GM19463 (cell line): ENCODE results near the gene PCNX2.

Source experiments
- ATAC-seq: cut with Tn5 transposase; IDR thresholded peaks from one replicate; pipeline ENCODE4 v1.9.1; 2021; ENCODE audit warnings: mild to moderate bottlenecking, moderate library complexity; ENCODE audit not compliant: unreplicated experiment

The PCNX2 gene

DNA sequence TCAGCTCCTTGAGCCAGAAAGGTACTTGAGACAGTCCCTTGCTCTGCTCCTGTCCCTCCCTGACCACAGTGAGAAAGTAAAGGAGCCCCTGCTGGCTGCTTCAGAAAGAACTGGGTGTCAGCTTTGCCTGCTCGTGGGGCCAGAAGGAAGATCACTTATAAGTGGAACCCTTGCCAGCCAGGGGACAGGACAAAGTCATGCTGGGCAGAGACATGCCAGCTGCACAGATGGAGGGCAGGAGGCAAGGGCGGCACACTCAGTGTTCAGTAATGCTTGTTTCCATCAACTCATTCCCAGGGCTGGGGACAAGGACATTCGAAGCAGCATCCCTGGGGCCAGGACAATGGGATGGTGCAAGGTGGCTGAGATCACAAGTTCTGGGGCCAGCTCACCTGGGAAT lies 303.3 kb downstream of the PCNX2 start:
- no peak for ATAC-seq

- no peak for ATAC-seq
These were observed 304.3 kb downstream of the PCNX2 start for GRCh38 chr1:232991238-232991637.

DNA sequence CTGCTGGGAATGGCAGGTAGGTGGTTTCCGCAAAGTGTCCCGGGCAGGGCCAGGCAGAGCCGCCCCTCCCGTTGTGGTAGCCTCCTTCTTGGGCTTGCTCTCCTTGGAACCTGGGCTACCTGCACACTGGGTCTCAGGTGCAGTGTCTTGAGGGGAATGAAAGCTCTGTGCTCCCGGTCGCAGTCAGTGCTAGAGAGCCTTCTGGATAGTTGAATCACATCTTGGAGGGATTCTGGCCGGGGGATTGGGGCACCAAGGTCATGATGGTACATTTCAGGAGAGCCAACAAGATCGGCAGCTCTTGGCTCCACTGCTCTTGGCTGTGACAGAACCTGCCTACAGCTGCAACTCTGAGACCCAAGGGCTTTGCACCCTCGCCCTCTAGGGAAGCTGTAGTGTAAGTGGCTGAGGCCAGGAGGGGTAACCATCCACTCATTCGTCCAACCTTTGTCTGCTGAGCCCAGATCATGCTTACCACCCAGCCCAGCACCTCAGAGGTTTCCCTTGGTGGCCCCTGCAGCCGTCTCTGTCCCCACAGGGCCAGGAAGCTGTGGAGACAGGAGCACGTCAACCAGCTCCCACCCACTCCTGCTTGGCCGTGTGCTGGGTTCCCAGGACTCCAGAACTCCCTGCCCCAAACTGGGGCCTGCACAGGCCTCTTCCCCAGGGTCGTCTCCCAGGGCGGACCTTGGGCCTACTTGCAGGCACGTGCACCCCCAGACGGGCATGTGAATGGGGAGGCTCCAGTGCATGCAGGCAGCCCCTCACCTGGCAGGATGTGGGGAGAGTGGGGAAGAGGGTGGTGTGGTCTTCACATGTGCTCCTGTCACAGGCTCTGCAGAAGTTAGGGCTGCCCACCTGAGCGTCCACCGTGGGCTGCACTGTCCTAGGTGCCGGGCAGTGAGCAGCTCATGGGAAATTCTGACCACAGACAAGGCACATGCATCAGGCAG lies 305.1 kb downstream of the PCNX2 start:
- no peak for ATAC-seq

DNA sequence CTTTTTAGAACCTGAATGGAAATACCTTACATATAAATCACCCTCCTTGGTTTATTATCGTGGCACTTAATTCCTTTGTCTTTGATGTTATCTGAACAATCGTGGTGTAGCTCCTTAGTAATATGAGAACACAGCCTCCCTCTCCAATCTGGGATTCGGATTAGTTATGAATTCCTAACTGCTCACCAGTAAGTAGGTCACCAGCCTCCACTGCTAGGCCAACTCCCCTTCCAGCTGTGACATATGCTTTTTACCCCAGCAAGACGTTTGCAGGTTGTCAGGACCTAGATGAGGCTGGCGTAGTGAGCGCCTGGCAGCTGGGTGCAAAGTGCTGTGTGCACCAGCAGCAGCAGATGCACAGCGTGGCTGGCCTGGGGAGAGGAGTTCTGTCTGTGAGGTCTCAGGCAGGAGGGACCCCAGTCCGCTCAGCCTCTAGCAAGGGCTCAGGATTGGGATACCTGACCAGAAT lies 306.9 kb downstream of the PCNX2 start:
- no peak for ATAC-seq

GRCh38 chr1:232987774-232988140 lies 307.8 kb downstream of the PCNX2 start:
- no peak for ATAC-seq

DNA sequence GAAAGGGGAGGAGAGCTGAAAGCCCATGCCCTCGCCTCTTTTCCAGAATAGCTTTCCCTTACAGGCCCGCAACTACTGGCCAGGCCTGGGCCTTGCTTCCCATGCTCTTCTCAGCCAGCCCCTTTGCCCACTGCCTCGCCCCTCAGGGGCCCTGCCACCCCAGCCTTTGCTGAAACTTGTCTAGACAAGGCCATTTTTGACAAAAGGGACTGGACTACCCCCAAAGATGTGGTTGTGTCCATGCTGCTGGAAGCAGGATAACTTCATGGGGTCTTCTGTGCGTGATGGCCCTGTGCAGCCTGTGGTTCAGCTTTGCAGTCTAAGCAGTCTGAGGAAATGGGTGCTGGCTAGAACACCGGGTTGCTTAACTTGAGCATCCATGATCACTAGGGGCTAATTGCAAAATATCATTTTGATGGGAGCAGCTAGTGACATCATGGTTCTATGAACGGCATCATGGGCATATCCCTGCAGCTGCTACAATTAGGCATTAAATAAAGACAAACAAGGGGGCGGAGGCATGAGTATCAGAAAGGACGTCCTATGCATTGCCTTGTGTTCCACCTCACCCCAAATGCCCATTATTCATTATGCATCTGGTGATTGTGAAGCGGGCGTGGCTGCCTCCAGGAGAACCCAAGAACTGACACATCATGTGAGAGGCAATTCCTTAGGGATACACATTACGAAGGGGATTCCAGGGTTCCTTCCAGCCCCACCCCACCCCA lies 308.3 kb downstream of the PCNX2 start:
- no peak for ATAC-seq

- ATAC-seq: no peak
These were observed 309.0 kb downstream of the PCNX2 start for GRCh38 chr1:232986527-232986922.

DNA sequence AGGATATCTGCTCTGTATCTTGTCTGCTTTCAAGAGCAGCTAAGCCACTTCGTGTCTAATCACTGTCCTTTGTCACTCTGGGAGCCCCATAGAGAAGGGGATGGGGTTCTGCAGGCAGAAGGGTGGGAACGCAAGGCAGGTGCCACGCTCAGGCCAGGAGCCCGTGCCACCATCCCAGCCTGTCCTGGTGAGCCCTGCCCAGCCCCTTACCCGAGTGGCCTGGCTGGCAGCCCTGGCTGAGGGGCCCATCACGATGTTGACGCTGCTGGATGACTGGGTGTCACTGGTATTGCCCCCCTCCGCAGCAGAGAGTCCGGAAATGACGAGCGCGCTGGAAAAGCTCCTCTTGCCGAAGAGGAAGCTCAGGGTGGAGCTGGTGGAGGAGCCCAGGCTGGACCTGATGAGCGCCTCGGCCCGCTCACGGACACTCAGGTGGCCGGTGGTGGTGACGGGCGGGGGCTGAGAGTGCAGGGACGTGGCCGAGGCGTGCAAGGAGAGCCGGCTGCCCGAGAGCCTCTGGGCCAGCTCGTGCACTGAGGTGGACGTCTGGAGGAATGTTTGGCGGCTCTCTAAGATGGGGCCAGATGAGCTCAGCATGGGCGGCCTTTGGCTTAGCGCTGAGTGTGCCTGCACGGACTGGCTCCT lies 309.5 kb downstream of the PCNX2 start:
- ATAC-seq: no peak

DNA sequence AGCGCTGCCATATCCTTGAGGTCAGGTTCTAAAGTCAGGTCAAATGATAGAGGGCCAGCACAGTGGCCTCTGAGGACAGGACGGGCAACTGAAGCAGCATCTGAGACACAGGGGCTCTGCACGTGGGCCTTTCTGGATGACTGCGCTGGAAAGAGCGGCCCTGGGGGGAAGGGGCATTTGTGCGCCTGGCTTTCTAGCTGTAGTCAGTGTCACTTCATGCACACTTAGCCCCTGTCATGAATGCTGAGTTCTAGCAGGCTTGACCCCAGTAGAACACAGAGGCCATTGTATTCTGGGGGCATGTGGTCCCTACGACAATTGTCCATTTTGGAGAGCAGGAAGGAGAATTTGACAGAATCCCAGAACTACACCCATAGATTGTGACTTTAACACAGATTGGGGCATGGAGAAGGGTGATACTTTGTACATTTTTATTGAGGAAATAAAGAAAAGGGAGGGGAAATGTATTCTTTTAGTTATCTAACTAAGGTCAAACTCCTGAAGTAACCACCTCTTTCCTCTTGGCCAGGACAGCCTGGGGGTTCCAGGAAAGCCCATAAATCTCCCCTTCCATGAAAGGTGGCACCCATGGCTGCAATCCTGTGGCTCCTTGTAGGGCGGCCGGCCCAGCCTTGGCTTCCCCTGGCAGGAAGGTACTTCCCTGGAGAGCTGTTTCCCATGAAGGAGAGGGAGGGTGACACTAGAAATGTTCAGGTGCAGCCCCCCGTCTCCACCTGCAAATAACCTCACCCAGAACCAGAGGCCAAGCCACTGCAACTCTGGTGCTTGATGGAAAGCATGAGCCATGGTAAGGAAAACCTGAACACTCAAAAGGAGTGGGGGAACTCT lies 310.7 kb downstream of the PCNX2 start:
- ATAC-seq: no peak

GRCh38 chr1:232983817-232984567 lies 311.5 kb downstream of the PCNX2 start:
- no peak for ATAC-seq

DNA sequence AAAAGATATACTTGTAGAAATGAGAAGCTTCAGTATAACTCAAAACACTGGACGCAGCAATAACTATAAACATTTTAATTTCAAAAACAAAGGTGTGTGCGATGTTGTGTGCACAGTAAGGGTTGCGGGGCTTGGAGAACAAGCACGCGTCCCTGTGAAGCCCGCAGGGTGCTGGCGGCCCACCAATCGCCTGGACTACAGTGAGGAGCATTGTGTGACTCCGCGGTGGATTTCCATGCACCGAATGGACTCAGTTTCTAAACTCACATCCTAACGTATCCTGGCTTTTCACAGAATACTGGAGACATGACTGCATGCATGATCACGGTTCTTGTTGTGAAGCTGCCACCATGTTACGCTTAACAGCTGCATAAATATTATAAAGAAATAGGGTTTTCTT lies 312.1 kb downstream of the PCNX2 start:
- ATAC-seq: no peak

- no peak for ATAC-seq
These were observed 313.1 kb downstream of the PCNX2 start for GRCh38 chr1:232982238-232982944.

GRCh38 chr1:232980986-232981560 lies 314.5 kb downstream of the PCNX2 start:
- no peak for ATAC-seq

DNA sequence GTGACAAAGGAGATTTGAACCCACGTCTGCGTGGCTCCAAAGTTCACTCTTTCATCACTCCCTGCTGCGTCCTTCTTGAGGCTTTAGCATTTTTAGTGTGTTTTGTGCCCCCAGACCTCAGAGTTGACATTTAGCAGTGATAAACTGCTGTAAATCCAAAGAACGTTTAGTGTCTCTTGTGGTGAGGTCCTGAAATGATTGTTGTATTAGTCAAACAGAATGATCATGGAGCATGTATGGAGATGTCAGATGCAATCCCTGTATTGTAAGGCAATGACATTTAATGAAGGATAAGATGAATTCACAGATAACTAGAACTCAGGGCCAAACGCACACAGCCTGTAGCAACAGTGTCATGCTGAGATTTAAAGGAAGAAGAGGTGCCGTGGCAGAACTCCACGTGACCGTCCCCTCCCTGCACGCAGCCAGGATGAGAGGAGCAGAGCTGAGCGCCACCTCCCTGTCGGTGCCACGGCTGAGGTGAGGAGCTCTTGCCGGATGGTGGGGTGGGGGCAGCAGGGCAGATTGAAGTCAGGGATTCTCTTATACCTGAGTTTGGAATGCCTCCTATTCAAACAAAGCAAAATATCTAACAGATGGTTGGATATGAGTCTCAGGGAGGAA lies 315.1 kb downstream of the PCNX2 start:
- no peak for ATAC-seq

DNA sequence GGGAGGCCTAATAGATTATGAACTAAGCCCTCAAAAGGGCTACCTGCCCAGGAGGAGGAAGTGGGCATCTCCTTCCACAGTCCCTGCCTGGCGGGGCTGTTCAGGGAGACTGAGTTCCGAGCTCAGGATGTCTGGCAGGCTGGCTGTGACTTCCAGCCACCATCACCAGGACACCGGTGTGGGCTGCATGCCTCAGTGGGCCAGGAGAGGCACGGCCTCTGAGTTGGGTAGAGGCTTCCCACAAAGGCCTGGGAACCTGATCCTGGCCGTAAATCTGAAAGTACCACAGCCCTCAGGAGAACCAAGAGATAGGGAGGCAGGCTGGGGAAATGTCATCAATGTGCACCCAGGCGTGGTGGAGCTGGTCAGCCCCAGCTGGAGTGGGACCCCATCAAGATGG lies 316.0 kb downstream of the PCNX2 start:
- no peak for ATAC-seq

GRCh38 chr1:232978815-232979214 lies 316.7 kb downstream of the PCNX2 start:
- ATAC-seq: no peak

DNA sequence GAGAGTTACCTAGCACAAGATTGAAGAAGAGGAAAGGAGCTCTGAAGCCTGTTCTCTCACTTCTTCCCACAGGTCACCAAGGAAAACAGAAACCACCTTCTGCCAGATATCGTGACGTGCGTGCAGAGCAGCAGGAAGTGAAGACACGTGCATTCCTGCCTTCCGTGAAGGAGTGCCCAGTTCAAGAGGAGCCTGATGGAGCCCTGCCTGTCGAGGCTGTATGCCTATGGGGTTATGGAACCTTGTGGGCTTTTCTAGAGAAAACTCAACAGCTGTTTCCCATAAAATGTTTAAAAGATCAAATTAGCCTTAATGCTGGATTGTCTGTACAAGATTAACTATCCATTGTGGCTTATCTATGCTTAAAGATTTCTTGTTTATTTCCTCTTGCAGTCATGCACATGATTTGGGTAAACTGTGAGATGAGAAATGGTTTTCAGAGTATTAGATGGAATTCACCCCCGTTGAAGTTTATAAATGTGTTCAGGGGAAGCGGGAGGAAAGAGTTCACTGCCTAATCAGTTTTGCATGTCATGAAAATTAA lies 317.4 kb downstream of the PCNX2 start:
- peak; percentile 65 for ATAC-seq

DNA sequence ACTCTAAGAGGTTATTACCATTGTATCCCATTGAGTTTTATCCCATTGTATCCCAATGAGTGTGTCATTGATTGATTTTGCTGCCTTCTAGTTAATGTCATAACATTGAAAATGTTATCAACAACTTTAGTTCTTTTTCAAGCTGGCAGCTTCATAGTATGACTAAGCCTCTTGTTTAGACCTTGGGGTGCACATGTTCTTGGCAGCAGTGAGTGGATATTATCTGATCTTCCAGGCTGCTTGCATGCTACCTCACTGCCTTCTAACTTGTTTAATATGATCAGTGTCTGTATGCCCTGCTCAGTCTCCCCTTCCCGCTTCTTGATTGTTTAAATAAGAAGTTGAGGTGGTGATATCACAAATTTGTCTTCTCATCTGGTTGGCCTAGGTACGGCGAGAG lies 320.6 kb downstream of the PCNX2 start:
- ATAC-seq: no peak
